A673 (cell line): ENCODE data around the gene EYS.

Experiments used
- CTCF ChIP-seq: fragments of 300-800, 200-600 bp; sonication (generic); conservative IDR thresholded peaks from 2 replicates; pipeline ENCODE4 v1.5.1; 2017; ENCODE audit warnings: low read depth, mild to moderate bottlenecking, antibody characterized with exemption, low read length, moderate library complexity, mixed read lengths
- EZH2 ChIP-seq: fragments of 200-600 bp; sonication (generic); IDR thresholded peaks from 2 replicates; pipeline ENCODE4 v1.6.1; 2017; ENCODE audit warnings: borderline replicate concordance, low read depth, mild to moderate bottlenecking, mixed read lengths, antibody characterized with exemption, low read length; ENCODE audit not compliant: poor library complexity, severe bottlenecking

GRCh38 chr6:65149841-65150240, 557.2 kb downstream of the EYS start:
- TF ChIP-seq CTCF (no peak), EZH2 (no peak)
